ENCODE results near the gene SELPLG.
"Not testable (repeated sequence)": the region's sequence is repeated elsewhere in the genome, so short reads cannot be mapped to it uniquely, and the experiment has no call there.

- not testable (repeated sequence) for TF ChIP-seq CTCF, POLR2A (IDR thresholded peaks at IDR 0.05)
Observed at GRCh38 chr12:108574276-108574675, 59.4 kb downstream of the SELPLG start.
